GM21786 (cell line): ENCODE data around the gene NLRC5.
"Not testable (repeated sequence)": the region's sequence is repeated elsewhere in the genome, so short reads cannot be mapped to it uniquely, and the experiment has no call there.

Experiments used
- ATAC-seq: cut with Tn5 transposase; IDR thresholded peaks from one replicate; pipeline ENCODE4 v1.9.1; 2021; ENCODE audit not compliant: unreplicated experiment

NLRC5 gene

DNA sequence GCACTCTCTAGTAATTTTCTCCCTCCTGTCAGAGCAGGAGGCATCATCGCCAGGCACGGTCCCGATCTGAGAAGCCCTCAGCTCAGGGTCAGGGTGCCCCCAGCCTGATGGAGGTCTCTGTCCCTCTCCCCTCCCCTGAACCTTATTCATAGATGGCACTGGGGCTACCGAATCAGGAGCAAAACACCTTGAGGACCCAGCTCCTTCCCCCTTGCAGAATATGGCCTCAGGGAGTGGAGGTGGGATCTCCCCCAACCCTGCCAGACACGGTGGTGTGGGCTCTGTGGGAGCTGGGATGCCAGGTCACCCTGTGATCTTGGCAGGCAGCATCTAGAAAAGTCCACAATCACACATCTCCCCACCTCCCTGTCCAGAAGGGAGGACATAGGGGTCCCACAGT lies 105.6 kb downstream of the NLRC5 start:
- ATAC-seq, result no peak

DNA sequence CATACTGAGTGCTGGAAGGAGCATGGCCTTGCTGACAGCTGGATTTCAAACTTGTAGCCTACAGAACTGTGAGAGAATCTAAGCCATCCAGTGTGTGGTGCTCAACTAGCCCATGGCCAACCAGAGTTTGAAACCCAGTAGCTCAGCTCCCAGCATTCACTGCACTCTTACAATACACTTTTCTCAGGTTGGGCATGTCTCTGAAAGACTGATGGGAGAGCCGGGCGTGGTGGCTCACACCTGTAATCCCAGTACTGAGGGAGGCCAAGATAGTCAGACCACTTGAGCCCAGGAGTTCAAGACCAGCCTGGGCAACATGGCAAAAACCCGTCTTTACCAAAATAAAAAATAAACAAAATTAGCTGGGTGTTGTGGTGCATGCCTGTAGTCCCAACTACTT lies 106.8 kb downstream of the NLRC5 start:
- ATAC-seq, result no peak

GRCh38 chr16:57096793-57097192 lies 107.4 kb downstream of the NLRC5 start:
- ATAC-seq, result no peak

GRCh38 chr16:57098188-57098841 lies 109.0 kb downstream of the NLRC5 start:
- ATAC-seq, result no peak

DNA sequence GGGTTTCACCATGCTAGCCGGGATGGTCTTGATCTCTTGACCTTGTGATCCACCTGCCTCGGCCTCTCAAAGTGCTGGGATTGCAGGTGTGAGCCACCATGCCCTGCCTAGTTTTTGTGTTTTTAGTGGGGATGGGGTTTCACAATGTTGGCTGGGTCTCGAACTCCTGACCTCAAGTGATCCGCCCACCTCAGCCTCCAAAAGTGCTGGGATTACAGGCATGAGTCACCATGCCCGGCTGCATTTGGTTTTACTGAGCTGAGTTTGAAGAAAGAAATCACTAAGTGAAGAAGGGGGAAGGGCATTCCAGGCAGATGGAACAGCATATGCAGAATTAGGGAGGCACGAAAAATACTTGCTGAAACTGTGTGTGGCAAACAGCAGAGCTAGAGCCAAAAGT lies 110.6 kb downstream of the NLRC5 start:
- ATAC-seq, result not testable (repeated sequence)

DNA sequence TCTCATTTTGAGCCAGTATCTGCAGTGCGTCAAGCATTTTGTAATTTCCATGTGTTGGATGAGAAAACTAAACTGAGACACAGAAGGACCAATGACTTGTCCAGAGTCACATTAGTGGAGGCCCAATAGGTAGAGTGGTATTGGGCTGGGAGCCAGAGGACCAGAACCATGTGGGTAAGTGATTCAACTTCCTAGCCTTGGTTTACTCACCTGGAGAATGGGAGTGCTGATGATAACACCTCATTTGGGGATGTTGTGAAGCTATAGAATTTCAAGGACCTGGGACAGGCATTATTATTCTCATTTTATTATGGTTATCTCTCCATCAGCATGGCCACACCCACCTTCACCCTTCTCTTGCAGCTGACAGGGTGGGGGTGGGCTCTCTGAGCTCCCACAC lies 111.1 kb downstream of the NLRC5 start:
- ATAC-seq, result no peak

- ATAC-seq, result no peak
Measured at GRCh38 chr16:57102888-57103851, 113.8 kb downstream of the NLRC5 start.

- no peak for ATAC-seq
Measured at GRCh38 chr16:57104706-57105105, 115.3 kb downstream of the NLRC5 start.

GRCh38 chr16:57105184-57105583 lies 115.8 kb downstream of the NLRC5 start:
- no peak for ATAC-seq

- no peak for ATAC-seq
Measured at GRCh38 chr16:57106767-57107166, 117.4 kb downstream of the NLRC5 start.

DNA sequence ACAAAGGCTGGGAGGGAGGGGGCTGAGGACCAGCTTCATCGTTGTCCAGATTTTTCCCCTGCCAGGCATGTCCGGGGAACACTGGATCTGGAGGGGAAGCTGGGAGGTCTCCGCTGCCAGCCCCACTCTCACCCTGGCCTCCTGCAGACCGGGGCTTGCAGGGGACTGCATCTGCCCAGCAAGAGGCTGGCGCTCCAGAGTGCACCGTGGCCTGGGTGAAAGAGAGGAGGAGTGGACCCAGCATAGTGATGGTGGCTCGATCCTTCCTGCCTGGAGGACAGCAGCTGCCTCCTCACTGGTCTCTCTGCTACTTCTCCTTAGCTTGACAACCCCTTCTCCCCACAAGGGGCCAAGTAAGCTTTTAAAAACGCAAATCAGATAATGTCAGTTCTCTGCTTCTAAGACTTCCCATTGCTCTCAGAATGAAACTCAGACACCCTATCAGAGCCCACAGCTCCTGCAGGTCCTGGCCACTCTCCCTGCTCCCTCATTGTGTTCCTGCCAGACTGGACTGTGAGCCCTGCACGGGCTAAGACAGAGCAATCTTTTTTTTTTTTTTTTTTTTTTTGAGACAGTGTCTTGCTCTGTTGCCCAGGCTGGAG lies 118.1 kb downstream of the NLRC5 start:
- no peak for ATAC-seq

- ATAC-seq, result no peak
Measured at GRCh38 chr16:57108432-57108831, 119.1 kb downstream of the NLRC5 start.

- ATAC-seq, result not testable (repeated sequence)
Measured at GRCh38 chr16:57109259-57110105, 120.1 kb downstream of the NLRC5 start.

DNA sequence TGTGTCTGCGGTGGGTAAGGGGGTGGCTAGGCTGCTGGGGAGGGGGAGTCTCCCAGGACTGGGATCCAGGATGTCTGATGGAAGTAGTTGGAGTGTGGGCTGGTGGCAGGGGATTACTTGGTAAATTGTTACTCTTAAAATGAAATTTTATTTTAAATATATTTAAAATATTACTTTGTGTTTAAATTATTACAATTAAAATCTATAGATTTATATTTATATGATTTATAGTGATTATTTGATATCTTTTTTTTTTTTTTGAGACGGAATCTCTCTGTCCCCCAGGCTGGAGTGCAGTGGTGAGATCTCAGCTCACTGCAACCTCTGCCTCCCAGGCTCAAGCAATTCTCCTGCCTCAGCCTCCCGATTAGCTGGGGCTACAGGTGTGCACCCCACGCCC lies 121.6 kb downstream of the NLRC5 start:
- ATAC-seq, result no peak

- ATAC-seq, result no peak
Measured at GRCh38 chr16:57111420-57111819, 122.1 kb downstream of the NLRC5 start.

DNA sequence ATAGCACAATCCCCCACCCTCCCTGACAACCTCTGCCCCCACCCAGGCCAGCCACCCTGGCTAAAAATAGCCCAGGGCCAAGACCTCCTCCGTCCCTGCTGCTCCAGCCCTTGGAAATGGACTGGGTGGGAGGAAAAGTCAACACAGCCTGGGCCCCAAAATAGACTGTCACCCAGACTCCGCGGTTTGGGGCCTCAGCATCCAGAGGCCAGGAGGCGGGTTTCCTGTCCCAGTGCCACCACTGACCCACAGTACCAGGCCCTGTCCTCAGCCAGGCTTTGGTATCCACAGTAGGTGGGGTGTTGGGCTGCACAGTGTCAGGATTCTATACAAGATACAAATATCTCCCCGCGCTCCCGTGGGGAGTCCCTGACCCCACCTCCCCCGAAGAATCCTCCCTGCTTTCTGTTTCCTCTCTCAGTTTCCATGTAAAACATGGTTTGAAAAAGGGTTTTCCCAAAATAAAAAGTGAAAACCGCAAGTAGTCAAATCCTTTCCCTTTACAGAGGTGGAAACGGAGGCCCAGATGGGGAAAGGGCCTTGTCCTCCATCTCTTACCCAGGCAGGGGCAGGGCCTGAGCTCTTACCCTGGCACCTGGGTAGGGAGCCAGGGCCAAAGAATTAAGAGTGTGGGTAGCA lies 123.2 kb downstream of the NLRC5 start:
- ATAC-seq, result no peak

GRCh38 chr16:57113042-57113453 lies 123.7 kb downstream of the NLRC5 start:
- ATAC-seq, result no peak

DNA sequence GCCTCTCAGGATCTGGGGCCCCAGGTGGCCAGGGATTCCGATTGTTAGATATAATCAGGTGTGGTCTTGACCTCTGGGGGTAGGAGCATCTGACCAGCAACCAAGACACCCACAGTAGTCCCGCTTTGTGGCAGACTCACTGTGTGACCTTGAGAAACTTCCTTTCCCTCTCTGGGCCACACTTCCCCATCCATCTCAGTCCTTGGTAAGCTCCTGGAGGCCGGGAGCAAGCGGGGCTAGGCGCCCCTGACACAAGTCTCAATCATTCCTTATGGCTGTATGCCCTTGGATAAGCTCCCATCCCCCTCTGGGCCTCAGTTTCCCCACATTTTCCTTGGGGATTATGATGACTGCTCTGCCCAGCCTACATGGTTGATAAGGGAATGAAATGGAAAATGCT lies 124.3 kb downstream of the NLRC5 start:
- no peak for ATAC-seq

- no peak for ATAC-seq
Measured at GRCh38 chr16:57115168-57115513, 125.8 kb downstream of the NLRC5 start.

DNA sequence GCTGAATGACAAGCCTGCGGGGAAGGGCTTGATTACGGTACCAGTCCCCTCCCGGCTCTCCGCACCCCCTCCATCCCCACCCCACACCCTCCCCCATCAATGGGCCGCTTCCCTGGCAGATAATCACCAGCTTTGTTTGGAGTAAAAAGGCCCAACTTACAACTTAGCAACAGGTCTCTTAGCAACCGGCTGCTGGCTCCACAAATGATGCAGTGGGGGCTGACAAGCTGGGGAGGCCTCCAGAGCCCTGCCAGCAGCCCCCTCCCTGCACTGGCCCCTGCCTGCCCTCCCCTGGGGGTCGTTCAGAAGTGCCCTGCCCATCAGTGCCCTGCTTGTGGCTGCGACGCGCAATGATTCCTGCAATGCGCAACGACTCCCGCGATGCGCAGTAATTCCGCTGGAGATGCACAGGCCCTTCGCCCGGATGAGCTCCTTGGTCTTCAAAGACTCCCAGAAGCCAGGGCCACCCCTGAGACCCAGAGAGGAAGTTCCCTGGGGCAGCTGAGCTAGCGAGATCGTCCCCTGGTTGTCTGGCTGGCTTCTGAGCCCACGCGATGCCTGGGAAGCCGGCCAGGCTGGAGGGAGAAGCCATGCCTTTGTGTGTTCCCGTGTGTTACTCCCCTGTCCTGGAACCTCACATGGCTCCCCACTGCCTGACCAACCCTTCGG lies 126.3 kb downstream of the NLRC5 start:
- ATAC-seq, result no peak
